Measurements from ENCODE around the gene PRKACA.
"Not testable (repeated sequence)": the region's sequence is repeated elsewhere in the genome, so short reads cannot be mapped to it uniquely, and the experiment has no call there.

PRKACA gene

GRCh38 chr19:14042659-14043608, 74.6 kb downstream of the PRKACA start:
- DNase-seq, result not testable (repeated sequence)
